HG03442 (cell line): ENCODE measurements around the gene ARHGAP10.
"Not testable (repeated sequence)": the region's sequence is repeated elsewhere in the genome, so short reads cannot be mapped to it uniquely, and the experiment has no call there.

ENCODE experiments used
- ATAC-seq: cut with Tn5 transposase; IDR thresholded peaks from one replicate; pipeline ENCODE4 v1.9.1; 2021; ENCODE audit warnings: mild to moderate bottlenecking, moderate library complexity; ENCODE audit not compliant: unreplicated experiment

The ARHGAP10 gene

GRCh38 chr4:147791341-147791740 is 59.5 kb downstream of the ARHGAP10 start:
- no peak for ATAC-seq

- no peak for ATAC-seq
Observed at GRCh38 chr4:147791865-147792264, 60.0 kb downstream of the ARHGAP10 start.

GRCh38 chr4:147793569-147794313 is 61.9 kb downstream of the ARHGAP10 start:
- peak; percentile 57 for ATAC-seq

GRCh38 chr4:147794314-147794680 is 62.4 kb downstream of the ARHGAP10 start:
- peak; percentile 21 for ATAC-seq

GRCh38 chr4:147794787-147795413 is 63.0 kb downstream of the ARHGAP10 start:
- ATAC-seq, result peak; percentile 58

GRCh38 chr4:147799057-147799456 is 67.2 kb downstream of the ARHGAP10 start:
- ATAC-seq, result not testable (repeated sequence)

- ATAC-seq, result peak; percentile 97
Observed at GRCh38 chr4:147799986-147800555, 68.2 kb downstream of the ARHGAP10 start.

GRCh38 chr4:147801820-147802219 is 69.9 kb downstream of the ARHGAP10 start:
- no peak for ATAC-seq

- no peak for ATAC-seq
Observed at GRCh38 chr4:147802346-147802745, 70.5 kb downstream of the ARHGAP10 start.

- no peak for ATAC-seq
Observed at GRCh38 chr4:147805946-147806345, 74.1 kb downstream of the ARHGAP10 start.

GRCh38 chr4:147808447-147808846 is 76.6 kb downstream of the ARHGAP10 start:
- ATAC-seq, result no peak

- ATAC-seq, result no peak
Observed at GRCh38 chr4:147809211-147809610, 77.3 kb downstream of the ARHGAP10 start.

- ATAC-seq, result no peak
Observed at GRCh38 chr4:147811878-147812277, 80.0 kb downstream of the ARHGAP10 start.

- no peak for ATAC-seq
Observed at GRCh38 chr4:147813109-147813773, 81.4 kb downstream of the ARHGAP10 start.

GRCh38 chr4:147813973-147814372 is 82.1 kb downstream of the ARHGAP10 start:
- ATAC-seq, result no peak

- ATAC-seq, result no peak
Observed at GRCh38 chr4:147814376-147814775, 82.5 kb downstream of the ARHGAP10 start.

GRCh38 chr4:147815741-147816140 is 83.9 kb downstream of the ARHGAP10 start:
- no peak for ATAC-seq

- ATAC-seq, result no peak
Observed at GRCh38 chr4:147816382-147817254, 84.7 kb downstream of the ARHGAP10 start.

- no peak for ATAC-seq
Observed at GRCh38 chr4:147820975-147821374, 89.1 kb downstream of the ARHGAP10 start.

- ATAC-seq, result peak; percentile 78
Observed at GRCh38 chr4:147821555-147821954, 89.7 kb downstream of the ARHGAP10 start.

GRCh38 chr4:147822128-147822527 is 90.2 kb downstream of the ARHGAP10 start:
- no peak for ATAC-seq
